AG09309 (cell line): ENCODE results near the gene TRAF3IP1.
"Not testable (repeated sequence)": the region's sequence is repeated elsewhere in the genome, so short reads cannot be mapped to it uniquely, and the experiment has no call there.

ENCODE experiments used
- DNase-seq: peaks from one replicate; pipeline ENCODE4 v3.0.0-alpha.2; 2010; ENCODE audit warnings: low read depth
- H3K4me3 ChIP-seq: 2 replicates; pipeline ENCODE4 v1.5.1; 2011; ENCODE audit warnings: mild to moderate bottlenecking, low read depth, low read length, moderate library complexity; ENCODE audit not compliant: control insufficient read depth
- CTCF ChIP-seq: IDR thresholded peaks from 2 replicates; pipeline ENCODE4 v1.5.1; 2011; ENCODE audit warnings: mild to moderate bottlenecking, low read depth, low read length, inconsistent platforms; ENCODE audit not compliant: insufficient read depth, control insufficient read depth; ENCODE audit errors: missing control alignments

The TRAF3IP1 gene

GRCh38 chr2:238304116-238304515 lies 16.2 kb upstream of the TRAF3IP1 start:
- no peak for TF ChIP-seq CTCF
- no peak for DNase-seq
- H3K4me3 ChIP-seq, result no peak overlapping the region

GRCh38 chr2:238305092-238305862 lies 15.0 kb upstream of the TRAF3IP1 start:
- DNase-seq, result no peak
- no peak overlapping the region for H3K4me3 ChIP-seq
- TF ChIP-seq CTCF, result peak; percentile 21

- no peak overlapping the region for H3K4me3 ChIP-seq
- DNase-seq, result no peak
- TF ChIP-seq CTCF, result no peak
These were observed 14.2 kb upstream of the TRAF3IP1 start for GRCh38 chr2:238305965-238306671.

GRCh38 chr2:238306672-238306998 lies 13.7 kb upstream of the TRAF3IP1 start:
- TF ChIP-seq CTCF, result no peak
- DNase-seq, result no peak
- no peak overlapping the region for H3K4me3 ChIP-seq

- no peak overlapping the region for H3K4me3 ChIP-seq
- DNase-seq, result no peak
- TF ChIP-seq CTCF, result peak; percentile 39
These were observed 12.1 kb upstream of the TRAF3IP1 start for GRCh38 chr2:238308177-238308576.

- DNase-seq, H3K4me3 ChIP-seq: not testable (repeated sequence)
These were observed 9.6 kb upstream of the TRAF3IP1 start for GRCh38 chr2:238310721-238311120.

GRCh38 chr2:238313289-238313990 lies 6.9 kb upstream of the TRAF3IP1 start:
- no peak for DNase-seq
- no peak overlapping the region for H3K4me3 ChIP-seq
- no peak for TF ChIP-seq CTCF
